IPS-18c (cell line): ENCODE measurements around the gene YIPF4.
"Not testable (repeated sequence)": the region's sequence is repeated elsewhere in the genome, so short reads cannot be mapped to it uniquely, and the experiment has no call there.

Experiments
- H3K4me3 ChIP-seq: 2 replicates; pipeline ENCODE4 v1.7.0; 2013; ENCODE audit warnings: low read depth, mild to moderate bottlenecking, low read length, moderate library complexity; ENCODE audit not compliant: insufficient read depth
- H3K9me3 ChIP-seq: one replicate; pipeline ENCODE4 v1.6.1; 2013; ENCODE audit warnings: mild to moderate bottlenecking, low read length, moderate library complexity; ENCODE audit not compliant: control insufficient read depth, insufficient read depth

Gene YIPF4

DNA sequence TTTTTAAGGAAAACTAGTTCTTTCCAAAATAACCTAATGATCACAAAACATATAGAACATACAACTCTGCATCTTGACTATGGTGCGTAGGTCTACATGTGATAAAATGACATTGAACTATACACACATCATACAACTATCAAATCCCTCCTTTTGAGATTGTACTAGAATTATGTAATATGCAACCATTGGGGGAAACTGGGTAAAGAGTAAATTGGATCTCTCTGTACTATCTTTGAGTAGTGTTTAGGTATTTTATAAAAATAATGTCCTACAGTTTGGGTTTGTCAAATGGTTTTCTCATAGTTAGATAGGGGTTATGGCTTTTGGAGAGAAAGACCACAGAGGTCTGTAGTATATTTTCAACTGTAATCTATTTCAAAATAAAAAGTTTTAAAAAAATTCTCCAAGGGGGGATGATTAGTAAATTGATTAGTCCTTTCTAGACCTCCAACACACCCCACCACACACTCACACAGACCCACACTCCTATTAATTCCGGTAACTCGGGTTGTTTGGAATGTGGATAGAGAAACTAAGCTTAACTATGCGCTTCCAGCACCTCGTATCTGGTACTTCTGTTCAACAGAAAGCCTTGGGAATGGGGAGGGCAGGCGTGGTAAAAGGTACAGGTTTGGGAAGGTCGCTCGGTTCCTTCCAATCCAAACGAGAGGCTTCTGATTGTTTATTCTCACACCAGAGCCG lies 78.4 kb downstream of the YIPF4 start:
- peaks cover 3% of the 10 kb centered on the region for H3K9me3 ChIP-seq
- H3K4me3 ChIP-seq, result peak overlapping the region; percentile 97

- Histone ChIP-seq H3K9me3 (peaks cover 3% of the 10 kb centered on the region), H3K4me3 (peak within 1 kb of the TSS; percentile 97)
Observed at GRCh38 chr2:32356681-32357317, 79.1 kb downstream of the YIPF4 start, which contains the start of gene BIRC6. BIRC6 (plus strand) TSS chr2:32357023; CDS start chr2:32357162, 139 bp downstream.

GRCh38 chr2:32357318-32358110 lies 79.8 kb downstream of the YIPF4 start:
- peaks cover 6% of the 10 kb centered on the region for H3K9me3 ChIP-seq
- peak overlapping the region; percentile 97 for H3K4me3 ChIP-seq

DNA sequence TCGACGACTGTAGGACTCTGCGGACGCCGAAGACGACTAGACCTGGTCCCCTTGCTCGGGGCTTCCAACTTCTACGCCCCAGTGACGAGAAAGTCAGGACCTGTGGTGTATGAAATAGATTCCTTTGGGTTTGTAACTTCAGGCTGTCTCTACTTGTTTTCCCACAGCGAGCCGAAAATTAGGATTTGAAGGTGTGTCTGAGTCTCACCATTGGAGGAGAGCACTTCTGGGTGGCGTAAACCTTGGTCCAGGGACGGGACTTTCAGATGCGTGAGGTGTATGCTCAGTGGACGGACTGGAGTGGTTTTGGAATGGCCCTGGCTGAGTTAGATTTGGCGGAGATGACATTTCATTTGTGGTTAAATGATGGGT lies 80.4 kb downstream of the YIPF4 start:
- Histone ChIP-seq H3K9me3 (peaks cover 6% of the 10 kb centered on the region), H3K4me3 (peak overlapping the region; percentile 97)

DNA sequence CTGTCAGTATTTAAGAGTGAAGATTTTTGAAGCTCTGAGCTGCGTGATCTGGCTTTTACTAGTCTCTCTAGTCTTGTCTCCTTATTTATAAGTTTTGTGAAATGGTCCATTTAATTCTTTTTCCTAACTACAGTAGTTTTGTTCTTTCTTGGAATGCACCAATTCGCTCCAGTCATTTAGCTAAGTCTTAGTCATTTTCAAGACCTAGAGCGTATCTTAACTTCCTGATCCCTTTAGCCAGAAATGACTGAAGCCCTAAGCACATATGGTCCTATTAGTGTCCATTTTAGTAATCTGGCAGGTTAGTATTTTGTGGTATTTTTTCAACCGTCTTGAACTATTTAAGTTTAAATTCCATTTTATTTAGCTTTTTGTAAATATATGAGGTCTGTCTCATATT lies 82.7 kb downstream of the YIPF4 start:
- peaks cover 6% of the 10 kb centered on the region for H3K9me3 ChIP-seq
- no peak overlapping the region for H3K4me3 ChIP-seq

DNA sequence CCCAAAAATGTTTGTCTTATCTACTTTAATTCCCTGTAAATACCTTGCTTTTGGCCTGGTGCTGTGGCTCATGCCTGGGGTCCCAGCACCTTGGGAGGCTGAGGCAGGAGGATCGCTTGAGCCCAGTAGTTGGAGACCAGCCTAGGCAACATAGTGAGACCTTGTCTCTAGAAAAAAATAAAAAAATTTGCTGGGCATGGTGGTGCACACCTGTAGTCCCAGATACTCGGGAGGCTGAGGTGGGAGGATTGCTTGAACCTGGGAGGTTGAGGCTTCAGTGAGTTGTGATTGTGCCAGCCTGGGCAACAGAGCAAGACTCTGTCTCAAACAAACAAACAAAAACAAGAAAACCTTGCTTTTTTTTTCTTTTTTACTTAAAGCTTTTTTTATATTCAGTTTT lies 85.3 kb downstream of the YIPF4 start:
- not testable (repeated sequence) for H3K4me3 ChIP-seq, H3K9me3 ChIP-seq

DNA sequence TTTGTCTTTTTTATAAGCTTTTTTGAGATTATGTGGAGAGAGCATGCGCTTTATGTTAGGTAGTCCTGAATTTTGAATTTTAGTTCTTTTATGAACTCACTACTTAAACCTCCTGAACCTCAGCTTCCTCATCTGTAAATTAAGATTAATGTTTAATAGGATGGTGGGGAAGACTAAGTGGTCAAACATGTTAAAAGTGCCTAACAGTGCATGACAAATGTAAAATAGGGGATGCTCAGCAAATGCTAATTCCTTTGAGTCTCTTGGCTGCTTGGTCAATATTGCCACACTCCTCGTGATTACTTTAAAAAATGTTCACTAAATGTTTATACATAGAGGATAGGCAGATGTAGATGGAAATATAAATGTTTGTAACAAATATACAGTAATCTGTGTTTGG lies 85.9 kb downstream of the YIPF4 start:
- H3K9me3 ChIP-seq, result peaks cover 3% of the 10 kb centered on the region
- H3K4me3 ChIP-seq, result no peak overlapping the region

DNA sequence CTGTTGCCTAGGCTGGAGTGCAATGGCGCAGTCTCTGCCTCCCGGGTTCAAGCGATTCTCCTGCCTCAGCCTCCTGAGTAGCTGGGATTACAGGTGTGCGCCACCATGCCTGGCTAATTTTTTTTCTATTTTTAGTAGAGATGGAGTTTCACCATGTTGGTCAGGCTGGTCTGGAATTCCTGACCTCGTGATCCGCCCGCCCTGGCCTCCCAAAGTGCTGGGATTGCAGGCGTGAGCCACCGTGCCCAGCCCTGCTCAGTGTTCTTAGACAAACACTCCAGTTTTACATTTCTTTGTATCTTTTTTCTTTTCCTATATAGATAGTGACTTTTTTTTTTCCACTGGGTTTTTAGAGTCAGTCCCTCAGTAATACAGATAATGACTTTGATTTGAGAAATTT lies 86.6 kb downstream of the YIPF4 start:
- not testable (repeated sequence) for H3K4me3 ChIP-seq, H3K9me3 ChIP-seq

GRCh38 chr2:32365679-32366078 lies 88.0 kb downstream of the YIPF4 start:
- not testable (repeated sequence) for H3K9me3 ChIP-seq, H3K4me3 ChIP-seq
